Astrocyte of the hippocampus (primary cell): Measurements from ENCODE around the gene RBM17.
"Not testable (repeated sequence)": the region's sequence is repeated elsewhere in the genome, so short reads cannot be mapped to it uniquely, and the experiment has no call there.

ENCODE experiments used
- DNase-seq: peaks from one replicate; pipeline ENCODE4 v3.0.0; 2011; ENCODE audit warnings: low read depth, low spot score

RBM17 gene

DNA sequence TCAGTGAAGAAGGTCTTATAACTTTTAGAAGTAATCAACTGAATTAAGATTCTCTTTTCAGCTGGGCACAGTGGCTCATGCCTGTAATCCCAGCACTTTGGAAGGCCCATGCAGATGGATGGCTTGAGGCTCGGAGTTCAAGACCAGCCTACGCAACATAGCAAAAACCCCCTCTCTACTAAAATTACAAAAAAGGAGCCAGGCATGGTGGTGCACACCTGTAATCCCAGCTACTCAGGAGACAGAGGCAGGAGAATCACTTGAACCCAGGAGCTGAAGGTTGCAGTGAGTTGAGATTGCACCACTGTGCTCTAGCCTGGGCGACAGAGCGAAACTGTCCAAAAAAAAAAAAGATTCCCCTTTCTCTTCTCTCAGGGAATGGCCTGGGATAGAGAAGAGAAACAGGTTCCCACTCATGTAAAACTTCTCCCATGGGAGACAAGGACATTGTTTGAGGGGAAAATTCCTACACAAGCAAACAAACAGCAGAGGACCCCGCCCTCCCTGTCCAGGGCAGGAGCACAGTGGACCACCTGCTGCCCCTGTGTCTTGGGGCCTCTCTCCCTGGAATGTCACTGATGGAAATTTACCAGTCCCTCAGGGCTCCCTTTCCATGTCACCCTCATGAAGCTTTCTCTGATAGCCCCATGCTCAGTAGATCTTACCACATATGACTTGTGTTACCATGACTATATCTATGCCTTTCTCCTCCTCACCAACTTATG lies 32.3 kb upstream of the RBM17 start:
- DNase-seq, result no peak

DNA sequence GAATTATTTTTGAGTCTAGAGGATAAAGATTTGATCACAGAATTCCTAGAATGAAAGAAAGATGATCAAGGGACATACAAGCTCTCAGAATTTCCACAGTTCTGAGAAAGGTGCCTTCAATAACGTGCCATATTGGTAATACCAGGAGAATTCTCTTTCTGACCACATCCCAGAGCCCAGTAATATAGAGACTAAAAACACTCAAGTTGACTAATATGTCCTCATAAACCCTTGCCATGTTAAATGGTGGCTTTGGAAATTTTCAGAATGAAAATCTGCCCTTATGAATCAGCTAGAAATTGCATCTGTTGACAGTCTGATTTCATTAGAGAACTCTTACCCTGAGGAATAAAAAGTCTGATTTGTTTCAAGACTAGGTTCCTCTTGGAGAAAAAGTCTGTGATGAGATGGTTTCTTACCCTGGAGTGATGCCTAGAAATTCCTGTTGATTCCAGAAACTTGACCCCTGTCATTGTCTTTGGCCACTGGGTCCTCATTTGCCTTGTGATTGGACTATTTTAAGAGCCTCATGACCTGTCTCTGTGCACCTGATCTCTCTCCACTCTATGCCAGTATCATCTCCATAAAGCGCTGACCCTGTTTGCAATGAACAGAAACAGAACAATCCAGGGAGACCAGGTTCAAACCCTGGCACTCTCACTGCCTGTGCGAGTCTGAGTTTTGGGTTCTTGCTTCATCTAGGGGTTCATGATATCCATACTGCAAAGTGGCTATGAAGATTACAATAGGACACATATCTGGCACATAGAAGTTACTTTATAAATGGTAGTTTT lies 30.0 kb upstream of the RBM17 start:
- DNase-seq, result no peak

DNA sequence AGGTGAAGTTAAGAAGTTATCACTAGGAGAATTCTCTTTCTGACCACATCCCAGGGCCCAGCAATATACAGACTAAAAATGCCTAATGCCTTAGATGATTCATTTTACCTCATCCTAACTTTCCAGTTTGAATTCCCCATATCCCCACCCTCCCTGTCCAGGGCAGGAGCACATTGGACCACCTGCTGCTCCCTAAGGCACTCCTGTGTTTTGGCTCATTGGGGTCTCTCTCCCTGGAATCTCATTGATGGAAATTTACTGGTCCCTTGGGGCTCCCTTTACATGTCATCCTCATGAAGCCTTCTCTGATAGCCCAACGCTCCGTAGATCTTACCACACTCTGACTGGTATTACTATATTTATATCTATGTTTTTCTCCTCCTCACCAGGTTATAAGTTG lies 29.3 kb upstream of the RBM17 start:
- no peak for DNase-seq

DNA sequence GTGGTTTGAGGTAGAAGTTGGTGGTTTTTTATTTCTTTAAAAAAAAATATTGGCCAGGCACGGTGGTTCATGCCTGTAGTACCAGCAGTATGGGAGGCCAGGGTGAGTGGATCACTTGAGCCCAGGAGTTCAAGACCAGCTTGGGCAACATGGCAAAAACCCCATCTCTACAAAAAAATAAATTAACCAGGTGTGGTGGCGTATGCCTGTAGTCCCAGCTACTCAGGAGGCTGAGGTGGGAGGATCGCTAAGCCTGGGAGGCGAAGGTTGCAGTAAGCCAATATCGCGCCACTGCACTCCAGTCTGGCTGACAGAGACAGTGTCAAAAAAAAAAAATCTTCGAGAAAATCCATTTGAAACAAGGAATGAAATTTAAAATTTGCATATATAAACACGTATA lies 27.8 kb upstream of the RBM17 start:
- no peak for DNase-seq

DNA sequence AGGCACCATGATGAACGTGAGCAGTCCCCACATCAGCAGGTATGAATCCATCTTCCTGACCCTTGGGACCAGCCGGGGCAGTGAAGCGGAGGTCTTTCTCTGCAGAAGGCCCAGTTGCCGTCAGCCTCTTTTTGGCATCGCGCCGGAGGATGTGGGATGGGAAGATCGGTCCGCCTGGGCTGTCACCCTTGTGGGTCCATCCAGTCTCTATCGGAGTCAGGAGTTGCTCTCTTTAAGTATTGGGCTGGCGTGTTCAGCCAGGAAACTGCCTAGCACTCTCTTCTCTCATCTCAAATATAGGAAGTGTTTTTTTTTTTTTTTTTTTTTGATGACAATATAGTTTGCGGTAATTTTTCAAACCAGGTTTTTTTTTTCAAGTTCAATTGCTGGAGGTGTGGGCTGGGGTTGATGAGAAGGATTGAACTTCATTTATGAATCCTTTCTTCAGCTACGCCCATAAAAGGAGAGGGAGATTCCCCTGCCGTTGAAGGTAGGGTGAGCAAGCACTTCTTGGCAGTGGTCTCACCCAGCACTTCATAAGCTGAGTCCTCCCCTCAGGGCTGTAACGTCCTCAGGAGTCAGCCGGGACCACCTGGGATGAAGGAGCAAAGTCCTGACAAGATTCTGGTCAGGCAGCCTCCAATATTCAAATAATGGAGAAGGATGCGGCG lies 26.6 kb upstream of the RBM17 start, which contains the start of gene IL2RA:
Gene IL2RA (minus strand): TSS at position 267 of the 671 bp plus-strand sequence. CDS start 216 bp downstream, at position 51.
- no peak for DNase-seq

DNA sequence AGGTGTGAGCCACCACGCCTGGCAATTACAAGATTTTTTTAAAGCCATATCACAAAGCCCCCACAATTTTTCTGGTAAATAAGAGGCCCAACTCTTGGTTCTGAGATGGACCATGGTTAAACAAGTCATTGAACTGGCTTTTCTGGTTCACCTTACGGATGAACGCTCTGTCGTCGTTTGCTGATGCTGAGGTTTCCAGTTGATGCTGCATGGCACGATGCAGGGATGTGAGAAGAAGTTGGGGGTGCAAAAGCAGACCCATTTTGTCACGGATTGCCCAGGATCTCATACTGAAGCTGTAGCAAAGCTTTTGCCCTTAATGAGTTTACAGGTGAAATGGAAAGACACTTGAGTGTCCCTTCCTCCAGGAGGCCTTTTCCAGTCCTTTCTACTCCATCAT lies 24.7 kb upstream of the RBM17 start:
- no peak for DNase-seq

DNA sequence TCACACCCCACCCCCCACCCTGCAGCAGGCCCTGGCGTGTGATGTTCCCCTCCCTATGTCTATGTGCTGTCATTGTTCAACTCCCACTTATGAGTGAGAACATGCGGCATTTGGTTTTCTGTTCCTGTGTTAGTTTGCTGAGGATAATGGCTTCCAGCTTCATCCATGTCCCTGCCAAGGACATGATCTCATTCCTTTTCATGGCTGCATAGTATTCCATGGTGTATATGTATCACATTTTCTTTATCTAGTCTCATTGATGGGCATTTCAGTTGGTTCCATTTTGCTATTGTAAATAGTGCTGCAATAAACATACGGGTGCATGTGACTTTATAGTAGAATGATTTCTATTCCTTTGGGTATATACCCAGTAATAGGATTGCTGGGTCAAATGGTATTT lies 24.1 kb upstream of the RBM17 start:
- not testable (repeated sequence) for DNase-seq

DNA sequence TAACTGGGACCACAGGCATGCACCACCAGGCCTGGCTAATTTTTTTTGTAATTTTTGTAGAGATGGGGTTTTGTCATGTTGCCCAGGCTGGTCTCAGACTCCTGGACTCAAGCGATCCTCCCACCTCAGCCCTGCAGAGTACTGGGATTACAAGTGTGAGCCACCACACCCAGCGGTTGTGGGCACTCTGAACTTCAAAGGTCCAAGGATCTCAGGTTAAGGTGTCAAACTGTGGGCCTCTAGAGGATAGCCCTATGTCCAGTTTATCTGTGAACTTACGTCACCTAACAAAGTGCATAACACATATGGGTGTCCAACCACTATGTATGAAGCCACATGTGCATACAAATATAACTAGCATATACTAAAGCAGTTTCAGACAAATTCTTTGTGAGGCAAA lies 23.4 kb upstream of the RBM17 start:
- no peak for DNase-seq

DNA sequence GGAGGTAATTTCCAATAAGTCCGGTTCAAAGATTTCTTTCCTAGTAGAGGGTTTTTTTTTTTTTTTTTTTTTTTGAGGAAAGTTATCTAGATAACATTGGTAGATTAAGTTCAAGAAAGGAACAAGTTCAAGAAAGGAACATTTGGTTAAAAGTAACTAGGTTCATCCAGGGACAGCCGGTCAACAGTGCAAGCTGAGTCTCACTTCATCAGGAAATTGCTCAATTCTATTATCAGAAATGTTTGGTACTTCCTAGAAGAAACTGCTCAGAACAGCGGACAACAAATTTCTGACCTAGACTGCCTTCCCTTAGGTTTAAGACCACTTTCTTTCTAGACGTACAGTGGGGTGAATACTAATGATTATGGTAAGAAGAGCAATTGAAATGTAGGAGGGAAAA lies 23.0 kb upstream of the RBM17 start:
- DNase-seq, result no peak

DNA sequence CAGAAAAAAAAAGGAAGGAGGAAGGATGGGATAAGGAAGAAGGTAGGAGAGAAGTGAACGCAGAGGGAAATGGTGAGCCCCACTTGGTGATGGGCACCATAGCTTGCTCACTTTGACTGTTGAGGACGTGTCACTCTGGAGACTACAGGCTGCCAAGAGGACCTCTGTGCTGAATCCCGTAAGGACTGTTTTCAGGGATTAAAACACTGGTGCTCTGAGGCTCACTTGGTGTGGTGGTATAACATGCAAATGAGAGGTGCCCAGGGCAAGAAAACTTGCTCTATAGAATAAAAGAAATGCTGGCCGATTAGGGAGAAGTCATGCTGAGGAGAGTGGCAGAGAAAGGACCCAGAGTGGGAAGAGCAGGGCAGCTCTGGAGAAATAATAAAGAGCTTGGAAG lies 21.4 kb upstream of the RBM17 start:
- DNase-seq, result no peak

DNA sequence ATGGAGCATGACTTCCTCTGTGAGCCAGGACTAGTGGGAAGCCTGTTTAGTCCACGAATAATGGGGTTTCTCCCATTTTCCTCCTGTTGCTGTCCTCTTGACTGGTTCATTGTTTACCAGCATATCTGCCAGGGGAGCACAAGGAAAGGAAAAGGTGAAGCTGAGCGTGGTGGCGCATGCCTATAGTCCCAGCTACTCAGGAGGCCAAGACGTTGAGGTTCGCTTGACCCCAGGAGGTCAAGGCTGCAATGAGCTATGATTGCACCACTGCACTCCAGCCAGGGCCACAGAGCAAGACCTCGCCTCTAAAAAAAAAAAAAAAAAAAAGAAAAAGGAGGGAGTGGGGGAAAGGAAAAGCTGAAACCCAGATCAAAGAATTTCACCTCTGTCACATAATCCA lies 20.8 kb upstream of the RBM17 start:
- no peak for DNase-seq

DNA sequence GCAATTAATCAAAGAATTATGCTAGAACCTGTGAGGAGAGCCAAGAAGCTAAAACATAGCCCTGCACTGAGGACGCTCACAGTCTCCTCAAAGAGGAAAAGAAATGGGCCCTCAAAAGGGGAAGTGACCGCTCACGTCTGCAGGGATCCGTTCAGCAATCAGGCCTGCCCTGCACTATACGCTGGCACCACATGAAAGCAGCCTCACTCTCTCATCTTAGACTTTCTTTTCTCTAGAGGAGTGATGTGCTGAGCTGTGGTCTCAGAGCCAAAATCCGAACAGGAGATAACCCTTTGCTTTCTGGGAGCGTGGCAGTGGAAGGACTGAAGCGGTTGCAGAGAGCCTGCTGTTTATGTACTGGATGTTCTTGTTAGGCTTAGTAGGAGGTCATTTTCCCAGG lies 20.4 kb upstream of the RBM17 start:
- no peak for DNase-seq

DNA sequence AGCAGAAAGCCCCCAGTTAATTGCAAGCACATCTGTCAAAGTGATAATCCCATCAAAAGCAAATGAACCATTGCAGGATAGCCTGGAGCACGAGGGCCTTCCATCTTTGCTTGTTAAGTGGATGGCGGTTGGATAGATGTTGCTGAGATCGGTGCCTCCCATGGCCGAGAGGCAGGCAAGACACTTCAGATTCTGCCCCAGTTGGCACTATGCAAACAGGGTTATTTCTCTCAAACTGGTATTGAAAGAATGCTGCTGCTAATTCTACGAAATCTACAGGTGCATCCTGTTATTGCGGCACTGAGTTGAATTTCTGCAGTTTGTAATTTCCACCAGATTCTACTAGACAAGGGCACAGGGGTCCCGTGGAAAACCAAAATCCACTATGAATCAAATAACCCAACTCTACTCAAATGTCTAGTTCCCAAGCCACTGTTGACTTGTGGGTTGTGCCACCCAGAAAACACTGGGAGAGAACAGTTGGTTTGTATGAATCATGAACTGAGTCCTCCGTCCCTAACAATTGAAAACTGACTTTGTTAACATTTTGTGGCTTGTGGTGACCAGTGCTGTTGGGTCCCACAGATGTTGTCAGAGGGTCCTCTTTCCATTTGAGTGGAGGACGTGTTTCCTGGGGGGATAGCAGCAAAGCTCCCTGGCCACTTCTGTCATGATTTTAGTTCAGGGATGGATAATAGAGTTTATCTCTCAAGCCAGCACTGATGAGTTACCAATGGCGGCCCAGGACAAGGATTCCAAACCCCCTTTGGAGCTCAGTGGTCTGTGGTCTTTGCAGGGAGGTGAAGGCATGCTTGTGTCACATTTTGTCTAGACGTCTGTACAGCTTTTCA lies 19.5 kb upstream of the RBM17 start:
- DNase-seq, result peak; percentile 25

DNA sequence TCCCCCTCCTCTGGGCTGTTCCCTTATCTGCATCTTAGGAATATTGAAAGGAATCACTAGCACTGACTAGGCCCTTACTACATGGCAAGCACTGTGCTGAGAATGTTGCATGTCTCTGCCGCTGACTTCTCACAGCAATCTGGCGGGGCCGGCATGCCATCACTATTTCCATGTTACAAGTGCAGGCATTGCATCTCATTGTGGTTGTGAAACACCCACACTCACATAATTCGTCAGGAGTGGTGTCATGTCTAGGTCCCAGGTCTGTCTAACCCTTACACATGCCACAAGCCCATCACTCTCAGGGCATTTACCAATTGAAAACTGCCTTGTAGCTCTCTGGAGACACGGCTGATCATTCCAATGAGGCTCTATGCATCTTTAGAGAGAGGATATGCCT lies 18.2 kb upstream of the RBM17 start:
- DNase-seq, result no peak

DNA sequence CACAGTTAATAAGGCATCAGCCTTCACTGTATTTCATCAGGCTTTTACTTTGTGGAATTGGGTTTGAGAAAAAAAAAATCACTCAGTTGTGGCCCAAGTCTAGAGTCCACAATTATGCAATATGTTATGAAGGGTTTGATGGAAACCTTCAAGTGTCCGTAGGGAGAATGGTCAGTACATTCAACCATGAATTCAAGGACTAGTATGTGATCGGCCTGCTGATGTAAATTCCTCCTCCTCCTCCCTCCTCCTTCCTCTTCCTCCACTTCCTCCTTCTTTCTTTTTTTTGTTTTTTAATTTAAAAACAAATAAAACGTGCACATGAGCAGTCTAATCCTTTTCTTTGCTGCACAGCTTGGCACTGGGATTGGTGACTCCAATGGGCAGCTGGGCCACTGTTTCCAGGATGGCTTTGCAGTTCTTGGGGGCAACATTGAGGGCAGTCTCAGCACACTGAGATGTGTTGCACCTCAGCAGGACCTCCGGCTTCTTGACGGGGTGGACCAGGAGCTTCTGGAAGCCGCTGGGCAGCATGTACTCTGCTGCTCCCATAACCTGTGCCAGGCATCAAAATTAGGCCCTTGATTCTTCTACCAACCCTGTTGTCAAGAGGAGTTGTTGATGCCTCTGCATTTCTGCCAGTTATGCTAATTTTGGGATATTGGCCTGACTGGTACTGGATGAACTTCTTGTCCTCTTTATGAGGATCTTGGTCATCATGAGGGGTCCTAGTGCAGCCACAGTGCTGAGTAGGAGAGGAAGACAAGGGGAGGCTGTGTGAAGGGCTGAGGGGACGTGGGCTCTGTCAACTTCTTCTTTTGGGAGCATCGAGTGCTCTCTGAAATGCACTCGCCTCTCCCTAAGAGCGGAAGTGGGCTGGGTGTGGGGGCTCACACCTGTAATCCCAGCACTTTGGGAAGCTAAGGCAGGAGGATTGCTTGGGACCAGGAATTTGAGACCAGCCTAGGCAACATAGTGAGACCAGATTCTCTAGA lies 17.4 kb upstream of the RBM17 start:
- DNase-seq, result no peak

DNA sequence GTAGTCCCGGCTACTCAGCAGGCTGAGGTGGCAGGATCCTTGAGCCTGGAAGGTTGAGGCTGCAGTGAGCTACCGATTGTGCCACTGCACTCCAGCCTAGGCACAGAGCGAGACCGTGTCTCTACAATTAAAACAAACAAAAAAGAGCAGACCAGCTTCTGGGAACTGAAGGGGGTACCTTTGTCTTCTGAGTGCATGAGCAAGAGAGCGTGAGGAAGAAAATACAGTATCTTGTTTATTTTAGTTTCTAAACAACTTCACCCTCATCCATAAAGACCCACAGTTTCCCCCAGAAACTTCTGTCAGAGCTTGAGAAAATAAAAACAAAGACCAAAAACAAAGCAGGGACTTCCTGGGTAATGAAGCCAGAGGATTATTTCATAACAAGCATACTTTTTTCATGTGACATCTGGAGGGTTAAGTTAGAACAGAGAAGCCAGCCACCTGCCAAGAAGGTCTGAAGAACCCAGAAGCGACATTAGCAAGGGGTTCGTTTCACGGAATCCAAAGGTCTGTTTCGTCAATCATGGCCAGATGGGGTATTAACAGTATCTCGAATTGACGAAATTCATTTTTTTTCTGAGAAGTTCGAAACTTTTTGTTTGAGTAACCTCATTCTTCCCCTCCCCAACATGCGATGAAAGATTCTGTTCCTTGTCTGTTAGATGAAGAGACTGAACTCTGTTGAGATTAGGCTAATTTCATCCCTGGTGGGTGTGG lies 16.5 kb upstream of the RBM17 start:
- no peak for DNase-seq

DNA sequence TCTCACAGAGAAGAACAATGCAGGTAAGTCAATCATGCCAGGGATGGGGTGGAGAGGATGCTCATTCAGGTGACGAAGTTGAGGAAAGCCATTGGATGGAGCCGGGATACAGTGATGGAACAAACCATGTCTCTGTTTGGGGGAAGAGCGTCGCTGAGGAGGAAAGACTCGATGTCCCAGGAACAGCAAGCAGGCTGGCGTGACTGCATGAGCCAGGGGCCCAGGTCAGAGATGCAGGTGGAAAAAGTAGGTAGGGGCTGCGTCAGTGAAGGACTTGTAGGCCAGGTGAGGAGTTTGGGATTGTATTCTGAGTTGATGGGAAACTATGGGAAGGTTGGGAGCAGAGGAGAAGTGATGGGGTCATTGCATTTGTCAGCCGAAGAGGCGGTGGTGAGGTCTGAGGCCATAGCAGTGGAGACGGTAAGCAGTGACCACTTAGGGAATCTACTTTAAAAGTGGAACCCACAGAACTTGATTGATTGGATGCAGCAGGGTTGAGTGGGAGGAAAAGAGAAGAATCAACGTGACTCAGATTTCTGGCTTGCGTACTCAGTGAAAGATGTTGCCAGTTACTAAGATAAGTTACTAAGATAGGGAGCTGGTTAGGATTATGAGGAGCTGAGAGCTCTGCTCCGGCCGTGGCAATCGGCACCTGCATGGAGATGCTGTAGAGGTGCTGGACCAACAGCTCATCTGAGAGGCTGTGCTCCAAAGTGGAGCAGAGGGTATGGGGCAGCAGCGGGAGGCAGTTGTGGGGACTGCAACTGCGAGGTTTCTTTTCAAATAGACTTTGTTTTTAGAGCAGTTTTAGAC lies 14.1 kb upstream of the RBM17 start:
- DNase-seq, result peak; percentile 49

DNA sequence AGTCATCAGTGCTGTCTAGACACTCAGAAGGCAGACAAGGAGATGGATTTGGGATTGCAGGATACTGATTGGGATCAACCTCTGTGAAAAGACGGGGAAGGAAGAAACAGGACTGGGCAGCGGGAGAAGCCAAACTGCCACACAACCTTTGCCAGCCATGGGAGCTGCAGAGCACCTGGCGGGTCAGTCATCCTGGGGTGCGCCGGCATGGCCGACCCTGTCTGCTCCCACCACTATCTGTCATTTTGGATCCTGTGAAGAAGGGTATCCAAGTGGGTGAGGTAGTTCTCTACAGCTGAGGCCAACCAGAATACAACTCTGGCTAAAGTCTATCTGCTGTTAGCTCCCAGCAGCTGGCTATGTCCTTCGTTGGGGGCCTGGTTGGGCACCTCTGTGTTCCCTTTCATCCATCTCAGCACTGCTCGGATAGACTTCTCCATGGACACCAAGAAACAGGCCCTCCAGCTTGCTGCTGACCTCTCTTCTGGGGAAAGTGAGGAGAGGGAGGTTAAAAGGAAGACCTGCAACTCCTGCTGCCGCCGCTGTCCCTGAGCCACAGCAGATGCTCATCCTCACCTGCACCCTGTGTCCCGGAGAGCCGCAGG lies 11.7 kb upstream of the RBM17 start:
- DNase-seq, result no peak

DNA sequence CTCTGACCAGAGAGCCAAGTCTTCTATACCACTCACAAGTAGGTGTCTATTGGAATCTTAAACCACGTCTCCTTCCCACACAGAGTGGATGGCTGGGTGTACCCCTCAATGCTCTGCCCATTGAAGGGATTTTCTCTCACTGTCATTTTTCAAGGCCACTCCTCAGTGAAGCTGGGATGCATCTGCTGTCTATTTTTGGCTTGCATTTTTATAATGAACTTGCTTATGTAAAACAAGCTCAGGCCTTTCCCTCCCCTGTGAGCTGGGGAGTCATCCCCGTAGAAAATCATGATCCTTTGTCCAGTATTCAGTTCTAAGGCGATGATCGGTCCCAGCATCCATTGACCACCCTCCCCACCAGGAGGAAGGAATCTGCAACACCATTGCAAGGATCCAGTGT lies 9.8 kb upstream of the RBM17 start:
- no peak for DNase-seq
